Ovary (tissue), 3 donors: ENCODE results near the gene TNS3.

Experiments
- CTCF ChIP-seq, 3 donors: fragments of 450-650 bp in 2 of 3; fragments of 200-600 bp in 1 of 3; IDR thresholded peaks; one replicate each; pipeline versions ENCODE4 v1.5.1 to v1.8.0; 2016 to 2022; ENCODE audit warnings: antibody characterized with exemption in 3 of 3, mild to moderate bottlenecking in 1 of 3
- EP300 ChIP-seq: sonication (generic); formaldehyde crosslinking; IDR thresholded peaks from one replicate; pipeline ENCODE4 v1.6.1; 2017; ENCODE audit warnings: antibody characterized with exemption
- POLR2A ChIP-seq: fragments of 450-650 bp; IDR thresholded peaks from one replicate; pipeline ENCODE4 v1.6.1; 2017; ENCODE audit warnings: antibody characterized with exemption, mild to moderate bottlenecking, moderate library complexity
- donor health status: DM: no; HTN: no; CAD: no.

GRCh38 chr7:47621347-47621746 is 39.4 kb upstream of the TNS3 start:
- TF ChIP-seq EP300 (no peak), CTCF (IDR thresholded peaks at IDR 0.05) (no peak), POLR2A (no peak)
